HG02970 (cell line): ENCODE results near the gene STARD5.

ENCODE experiments used
- ATAC-seq: cut with Tn5 transposase; IDR thresholded peaks from one replicate; pipeline ENCODE4 v1.9.1; 2021; ENCODE audit warnings: mild to moderate bottlenecking, moderate library complexity, moderate number of reproducible peaks; ENCODE audit not compliant: unreplicated experiment, low FRiP score

STARD5 gene

GRCh38 chr15:81261172-81261811, 62.6 kb downstream of the STARD5 start:
- ATAC-seq, result no peak

- no peak for ATAC-seq
These were observed 64.1 kb downstream of the STARD5 start for GRCh38 chr15:81259760-81260298.
